BLaER1 treated with 17β-estradiol and CSF1 and Interleukin-3, amounts not matched to agents 10 nM and 100 nM (cell line): ENCODE data around the gene SLC43A1.
"Not testable (repeated sequence)": the region's sequence is repeated elsewhere in the genome, so short reads cannot be mapped to it uniquely, and the experiment has no call there.

Experiments
- H3K27ac ChIP-seq, 11 experiments: shearing (Covaris generic); formaldehyde crosslinking; 2 replicates each; pipeline ENCODE4 v1.8.1; 2022
- H3K27me3 ChIP-seq, 11 experiments: shearing (Covaris generic); formaldehyde crosslinking; 2 replicates each; pipeline ENCODE4 v1.8.1; 2022
- H3K36me3 ChIP-seq, 11 experiments: shearing (Covaris generic); formaldehyde crosslinking; 2 replicates each; pipeline ENCODE4 v1.8.1; 2022
- H3K4me1 ChIP-seq, 10 experiments: shearing (Covaris generic); formaldehyde crosslinking; 2 replicates each; pipeline ENCODE4 v1.8.1; 2022
- H3K4me2 ChIP-seq, 11 experiments: shearing (Covaris generic); formaldehyde crosslinking; 2 replicates each; pipeline ENCODE4 v1.8.1; 2022
- H3K4me3 ChIP-seq, 10 experiments: shearing (Covaris generic); formaldehyde crosslinking; 2 replicates each; pipeline ENCODE4 v1.8.1; 2022
- H3K9ac ChIP-seq, 11 experiments: shearing (Covaris generic); formaldehyde crosslinking; 2 replicates each; pipeline ENCODE4 v1.8.1; 2022
- H3K9me3 ChIP-seq, 11 experiments: shearing (Covaris generic); formaldehyde crosslinking; replicated peaks in 1 of 11; 2 replicates each; pipeline ENCODE4 v1.8.1; 2022
- H4K20me1 ChIP-seq, 11 experiments: shearing (Covaris generic); formaldehyde crosslinking; 2 replicates each; pipeline ENCODE4 v1.8.1; 2022
- Cebpa-rat ChIP-seq, 11 experiments: shearing (Covaris generic); IDR thresholded peaks; 2 replicates each; pipeline ENCODE4 v1.8.1; 2022

Gene SLC43A1

GRCh38 chr11:57546869-57547475, 31.5 kb upstream of the SLC43A1 start:
- H3K4me2 ChIP-seq, result peak overlapping the region; percentile 66 to 82 (median 78)
- no peak for TF ChIP-seq Cebpa-rat (IDR thresholded peaks at IDR 0.05)

DNA sequence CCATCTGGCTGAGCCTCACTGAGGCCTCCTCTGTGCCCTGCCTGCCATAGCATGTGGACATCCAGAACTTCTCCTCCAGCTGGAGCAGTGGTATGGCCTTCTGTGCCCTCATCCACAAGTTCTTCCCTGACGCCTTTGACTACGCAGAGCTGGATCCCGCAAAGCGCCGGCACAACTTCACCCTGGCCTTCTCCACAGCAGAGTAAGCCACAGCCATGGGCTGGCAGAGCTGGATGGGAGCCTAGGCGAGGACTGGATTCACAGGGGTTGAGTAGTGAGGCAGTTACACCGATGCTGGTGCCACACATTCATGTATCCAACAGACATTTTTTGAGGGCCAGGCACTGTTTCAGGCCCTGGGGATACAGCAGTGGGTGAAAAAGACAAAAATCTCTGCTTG, 30.9 kb upstream of the SLC43A1 start:
- Histone ChIP-seq H3K27me3 (no peaks in the 10 kb centered on the region), H3K9me3 (no peaks in the 10 kb centered on the region), H3K4me2 (no peak overlapping the region; a peak in 1 of 22 replicates), H3K4me3 (no peak overlapping the region), H3K9ac (no peak overlapping the region), H3K4me1 (peaks cover 14 to 17% (median 16%) of the 10 kb centered on the region in 10 experiments), H3K27ac (peak overlapping the region in 1 of 11 experiments; percentile 63; a peak in 1 of 22 replicates), H4K20me1 (peaks cover 0 to 4% (median 0%) of the 10 kb centered on the region in 11 experiments; a peak in 1 of 22 replicates), H3K36me3 (peaks cover 21 to 34% (median 26%) of the 10 kb centered on the region in 11 experiments)
- TF ChIP-seq Cebpa-rat (IDR thresholded peaks at IDR 0.05), result no peak

More at GRCh38 chr11:57546869-57547475, 31.5 kb upstream of the SLC43A1 start:
- no peaks in the 10 kb centered on the region for H3K27me3 ChIP-seq
- no peak overlapping the region for H3K4me3 ChIP-seq
- H3K9ac ChIP-seq, result peak overlapping the region in 8 of 11 experiments; percentile 5 to 63 (median 44); a peak in 8 of 22 replicates
- H4K20me1 ChIP-seq, result peaks cover 0 to 4% (median 0%) of the 10 kb centered on the region in 11 experiments; a peak in 1 of 22 replicates
- peaks cover 27 to 39% (median 31%) of the 10 kb centered on the region in 11 experiments for H3K36me3 ChIP-seq
- peaks cover 14 to 17% (median 16%) of the 10 kb centered on the region in 10 experiments for H3K4me1 ChIP-seq
- no peaks in the 10 kb centered on the region for H3K9me3 ChIP-seq
- peak overlapping the region in 8 of 11 experiments; percentile 49 to 71 (median 58); a peak in 15 of 22 replicates for H3K27ac ChIP-seq

GRCh38 chr11:57545883-57546282, 30.4 kb upstream of the SLC43A1 start:
- Histone ChIP-seq H3K4me2 (no peak overlapping the region), H4K20me1 (peaks cover 0 to 4% (median 0%) of the 10 kb centered on the region in 11 experiments; a peak in 1 of 22 replicates)
- no peak for TF ChIP-seq Cebpa-rat (IDR thresholded peaks at IDR 0.05)

GRCh38 chr11:57544566-57544965, 29.1 kb upstream of the SLC43A1 start:
- Histone ChIP-seq H3K36me3 (peaks cover 4 to 15% (median 7%) of the 10 kb centered on the region in 11 experiments; a peak in 21 of 22 replicates), H3K27ac (no peak overlapping the region), H4K20me1 (0 out of 22 replicates have a peak, but pooled peaks cover 0 to 4% (median 0%) of the 10 kb centered on the region in 11 experiments), H3K4me2 (no peak overlapping the region), H3K27me3 (no peaks in the 10 kb centered on the region), H3K9ac (no peak overlapping the region), H3K4me1 (peaks cover 14 to 17% (median 16%) of the 10 kb centered on the region in 10 experiments), H3K9me3 (no peaks in the 10 kb centered on the region), H3K4me3 (no peak overlapping the region)
- TF ChIP-seq Cebpa-rat (IDR thresholded peaks at IDR 0.05), result no peak

More at GRCh38 chr11:57545883-57546282, 30.4 kb upstream of the SLC43A1 start:
- Histone ChIP-seq H3K36me3 (peaks cover 17 to 28% (median 20%) of the 10 kb centered on the region in 11 experiments), H3K4me1 (peaks cover 14 to 17% (median 16%) of the 10 kb centered on the region in 10 experiments), H3K9me3 (no peaks in the 10 kb centered on the region), H3K27ac (no peak overlapping the region), H3K27me3 (no peaks in the 10 kb centered on the region), H3K9ac (no peak overlapping the region), H3K4me3 (no peak overlapping the region)

GRCh38 chr11:57543593-57543992, 28.1 kb upstream of the SLC43A1 start:
- H3K27me3 ChIP-seq, result no peaks in the 10 kb centered on the region
- H3K4me2 ChIP-seq, result no peak overlapping the region
- no peak for TF ChIP-seq Cebpa-rat (IDR thresholded peaks at IDR 0.05)
- no peaks in the 10 kb centered on the region for H3K9me3 ChIP-seq
- peaks cover 0 to 6% (median 0%) of the 10 kb centered on the region in 11 experiments; a peak in 3 of 22 replicates for H3K36me3 ChIP-seq
- no peak overlapping the region for H3K4me3 ChIP-seq
- peaks cover 14 to 17% (median 16%) of the 10 kb centered on the region in 10 experiments for H3K4me1 ChIP-seq
- no peak overlapping the region for H3K27ac ChIP-seq
- no peak overlapping the region for H3K9ac ChIP-seq
- 0 out of 22 replicates have a peak, but pooled peaks cover 0 to under 1% (median 0%) of the 10 kb centered on the region in 11 experiments for H4K20me1 ChIP-seq

GRCh38 chr11:57542582-57542981, 27.1 kb upstream of the SLC43A1 start:
- H3K4me3 ChIP-seq, result no peak overlapping the region
- peaks cover 7 to 13% (median 9%) of the 10 kb centered on the region in 10 experiments for H3K4me1 ChIP-seq
- H3K36me3 ChIP-seq, result peaks cover 0 to 6% (median 0%) of the 10 kb centered on the region in 11 experiments; a peak in 2 of 22 replicates
- no peaks in the 10 kb centered on the region for H3K9me3 ChIP-seq
- H3K4me2 ChIP-seq, result no peak overlapping the region
- H3K27me3 ChIP-seq, result no peaks in the 10 kb centered on the region
- no peak overlapping the region for H3K9ac ChIP-seq
- H4K20me1 ChIP-seq, result no peaks in the 10 kb centered on the region
- TF ChIP-seq Cebpa-rat (IDR thresholded peaks at IDR 0.05), result no peak
- no peak overlapping the region for H3K27ac ChIP-seq

DNA sequence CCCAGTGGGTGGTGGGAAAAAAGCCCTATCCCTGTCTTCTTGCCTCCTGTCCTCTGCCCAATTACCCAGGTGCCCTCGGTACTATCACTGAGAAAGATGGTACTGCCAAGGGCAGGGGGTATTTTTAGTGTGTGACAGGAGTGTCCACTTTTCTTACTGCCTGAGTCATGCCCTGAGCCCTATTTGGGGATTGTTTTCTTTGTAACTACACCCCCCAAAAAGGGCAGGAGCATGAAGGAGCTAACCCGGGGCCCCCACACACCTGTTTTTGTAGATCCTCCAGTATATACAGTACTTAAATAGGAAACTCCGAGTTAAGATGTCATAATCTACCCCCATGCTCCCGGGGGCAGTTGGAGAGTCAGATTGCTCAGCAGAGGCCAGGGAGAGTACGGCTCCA, 25.7 kb upstream of the SLC43A1 start:
- no peaks in the 10 kb centered on the region for H3K9me3 ChIP-seq
- no peaks in the 10 kb centered on the region for H3K36me3 ChIP-seq
- H4K20me1 ChIP-seq, result no peaks in the 10 kb centered on the region
- H3K27ac ChIP-seq, result no peak overlapping the region
- H3K4me2 ChIP-seq, result no peak overlapping the region
- H3K4me3 ChIP-seq, result no peak overlapping the region
- H3K9ac ChIP-seq, result no peak overlapping the region
- no peaks in the 10 kb centered on the region for H3K27me3 ChIP-seq
- peaks cover 0 to 5% (median 0%) of the 10 kb centered on the region in 10 experiments; a peak in 3 of 20 replicates for H3K4me1 ChIP-seq
- no peak for TF ChIP-seq Cebpa-rat (IDR thresholded peaks at IDR 0.05)

GRCh38 chr11:57539342-57539741, 23.8 kb upstream of the SLC43A1 start:
- H3K9ac ChIP-seq, result no peak overlapping the region
- no peak overlapping the region for H3K4me3 ChIP-seq
- no peaks in the 10 kb centered on the region for H3K9me3 ChIP-seq
- no peak overlapping the region for H3K4me2 ChIP-seq
- H3K4me1 ChIP-seq, result peaks cover 0 to 5% (median 0%) of the 10 kb centered on the region in 10 experiments; a peak in 3 of 20 replicates
- H3K36me3 ChIP-seq, result no peaks in the 10 kb centered on the region
- no peaks in the 10 kb centered on the region for H4K20me1 ChIP-seq
- no peaks in the 10 kb centered on the region for H3K27me3 ChIP-seq
- TF ChIP-seq Cebpa-rat (IDR thresholded peaks at IDR 0.05), result no peak
- H3K27ac ChIP-seq, result no peak overlapping the region

- no peak for TF ChIP-seq Cebpa-rat (IDR thresholded peaks at IDR 0.05)
- Histone ChIP-seq H4K20me1 (no peaks in the 10 kb centered on the region), H3K27ac (no peak within 1 kb of the TSS), H3K4me3 (no peak within 1 kb of the TSS), H3K9me3 (no peaks in the 10 kb centered on the region), H3K4me2 (peak within 1 kb of the TSS in 2 of 11 experiments; percentile 2 to 28; a peak in 1 of 22 replicates), H3K4me1 (peaks cover 0 to 5% (median 0%) of the 10 kb centered on the region in 10 experiments; a peak in 3 of 20 replicates), H3K36me3 (no peaks in the 10 kb centered on the region), H3K9ac (no peak within 1 kb of the TSS), H3K27me3 (no peaks in the 10 kb centered on the region)
Measured at GRCh38 chr11:57536947-57537619, 21.6 kb upstream of the SLC43A1 start, which contains the start of gene SMTNL1. Gene SMTNL1 (plus strand): TSS chr11:57537595. CDS start chr11:57542643, 5,048 bp downstream.

- not testable (repeated sequence) for H3K4me3 ChIP-seq, H4K20me1 ChIP-seq, H3K36me3 ChIP-seq, H3K9me3 ChIP-seq, H3K27ac ChIP-seq, H3K9ac ChIP-seq, H3K27me3 ChIP-seq, H3K4me2 ChIP-seq
- H3K4me1 ChIP-seq, result peaks cover 12 to 20% (median 15%) of the 10 kb centered on the region in 10 experiments
Measured at GRCh38 chr11:57534449-57534848, 18.9 kb upstream of the SLC43A1 start.
